ENCODE results near the gene STK16.

The STK16 gene

DNA sequence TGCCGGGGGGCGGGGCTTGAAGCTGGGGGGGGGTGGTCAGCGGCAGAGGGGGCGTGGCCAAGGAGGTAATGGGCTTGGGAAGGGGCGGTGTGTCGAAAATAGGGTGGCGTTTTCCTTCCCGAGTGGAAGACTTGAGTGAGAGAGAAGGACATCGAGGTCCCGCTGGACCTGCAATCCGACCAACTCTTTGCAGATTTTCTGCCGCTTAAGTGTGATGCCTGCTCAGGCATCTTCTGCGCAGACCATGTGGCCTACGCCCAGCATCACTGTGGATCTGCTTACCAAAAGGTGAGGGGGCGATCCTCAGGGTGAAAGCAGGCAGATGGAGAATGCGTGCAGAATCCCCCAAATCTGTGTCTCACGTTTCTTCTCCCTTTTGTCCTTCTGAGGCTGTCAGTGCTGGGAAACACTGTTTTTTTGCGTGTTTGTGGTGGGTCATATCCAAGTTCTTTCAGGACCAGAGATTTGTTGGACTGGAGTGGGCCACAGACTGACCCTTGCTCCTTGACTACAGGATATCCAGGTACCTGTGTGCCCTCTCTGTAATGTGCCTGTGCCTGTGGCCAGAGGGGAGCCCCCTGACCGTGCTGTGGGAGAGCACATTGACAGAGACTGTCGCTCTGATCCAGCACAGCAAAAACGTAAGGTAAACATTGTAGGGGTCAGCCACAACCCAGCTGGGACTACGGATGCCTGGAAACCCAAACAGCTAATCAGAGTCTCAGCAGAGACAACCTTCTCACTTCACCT lies 38.0 kb upstream of the STK16 start:
- WGBS: 30% methylated on average over 22 of the region's 22 CpGs
- Histone ChIP-seq H3K36me3 (ENCODE audit: insufficient read depth, low read length) (peaks cover 35% of the 10 kb centered on the region), H3K27ac (ENCODE audit: low read depth, low read length) (peak overlapping the region; percentile 86; the same call in 1 of the 2 replicates), H3K27me3 (ENCODE audit: insufficient read depth, low read length) (no peaks in the 10 kb centered on the region), H3K9me3 (ENCODE audit: insufficient read depth, low read depth, low read length) (no peaks in the 10 kb centered on the region), H3K4me3 (ENCODE audit: low read length) (peak overlapping the region; percentile 69), H3K4me1 (ENCODE audit: insufficient read depth, low read length) (0 out of 2 replicates have a peak, but pooled peaks cover 3% of the 10 kb centered on the region), H3K9ac (ENCODE audit: low read depth, low read length) (peak overlapping the region; percentile 44)

DNA sequence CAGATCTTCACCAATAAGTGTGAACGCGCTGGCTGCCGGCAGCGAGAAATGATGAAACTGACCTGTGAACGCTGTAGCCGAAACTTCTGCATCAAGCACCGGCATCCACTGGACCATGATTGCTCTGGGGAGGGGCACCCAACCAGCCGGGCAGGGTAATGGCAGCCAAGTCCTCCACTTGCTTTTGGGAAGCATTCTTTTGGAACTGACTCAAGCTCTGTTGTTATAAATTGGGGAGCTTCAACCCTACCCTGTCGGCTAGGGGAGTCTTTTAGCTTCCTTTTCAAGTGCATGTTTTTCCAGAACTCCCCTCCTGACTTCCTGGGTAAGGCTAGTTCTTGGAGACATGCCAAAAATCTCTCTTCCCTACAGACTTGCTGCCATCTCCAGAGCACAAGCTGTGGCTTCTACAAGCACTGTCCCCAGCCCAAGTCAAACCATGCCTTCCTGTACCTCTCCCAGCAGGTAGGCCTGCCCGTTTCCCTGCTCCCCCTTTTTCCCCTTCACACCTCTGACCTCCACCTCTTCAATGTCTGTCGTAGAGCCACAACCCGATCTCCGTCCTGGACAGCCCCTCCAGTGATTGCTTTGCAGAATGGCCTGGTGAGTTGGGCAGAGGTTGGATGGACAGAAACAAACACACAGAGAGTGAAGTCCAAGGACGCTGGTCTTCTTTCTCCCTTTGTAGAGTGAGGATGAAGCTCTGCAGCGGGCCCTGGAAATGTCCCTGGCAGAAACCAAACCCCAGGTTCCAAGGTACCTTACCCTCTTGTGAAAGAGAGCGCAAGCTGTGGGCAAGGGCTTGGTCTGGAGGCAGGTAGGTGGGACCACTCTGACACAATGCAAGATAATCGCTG lies 37.2 kb upstream of the STK16 start:
- Histone ChIP-seq H3K9ac (ENCODE audit: low read depth, low read length) (no peak overlapping the region), H3K4me3 (ENCODE audit: low read length) (no peak overlapping the region), H3K9me3 (ENCODE audit: insufficient read depth, low read depth, low read length) (no peaks in the 10 kb centered on the region), H3K27ac (ENCODE audit: low read depth, low read length) (no peak overlapping the region), H3K4me1 (ENCODE audit: insufficient read depth, low read length) (0 out of 2 replicates have a peak, but pooled peaks cover 3% of the 10 kb centered on the region), H3K27me3 (ENCODE audit: insufficient read depth, low read length) (no peaks in the 10 kb centered on the region), H3K36me3 (ENCODE audit: insufficient read depth, low read length) (peaks cover 43% of the 10 kb centered on the region)
- 92% methylated on average over 17 of the region's 17 CpGs for WGBS

DNA sequence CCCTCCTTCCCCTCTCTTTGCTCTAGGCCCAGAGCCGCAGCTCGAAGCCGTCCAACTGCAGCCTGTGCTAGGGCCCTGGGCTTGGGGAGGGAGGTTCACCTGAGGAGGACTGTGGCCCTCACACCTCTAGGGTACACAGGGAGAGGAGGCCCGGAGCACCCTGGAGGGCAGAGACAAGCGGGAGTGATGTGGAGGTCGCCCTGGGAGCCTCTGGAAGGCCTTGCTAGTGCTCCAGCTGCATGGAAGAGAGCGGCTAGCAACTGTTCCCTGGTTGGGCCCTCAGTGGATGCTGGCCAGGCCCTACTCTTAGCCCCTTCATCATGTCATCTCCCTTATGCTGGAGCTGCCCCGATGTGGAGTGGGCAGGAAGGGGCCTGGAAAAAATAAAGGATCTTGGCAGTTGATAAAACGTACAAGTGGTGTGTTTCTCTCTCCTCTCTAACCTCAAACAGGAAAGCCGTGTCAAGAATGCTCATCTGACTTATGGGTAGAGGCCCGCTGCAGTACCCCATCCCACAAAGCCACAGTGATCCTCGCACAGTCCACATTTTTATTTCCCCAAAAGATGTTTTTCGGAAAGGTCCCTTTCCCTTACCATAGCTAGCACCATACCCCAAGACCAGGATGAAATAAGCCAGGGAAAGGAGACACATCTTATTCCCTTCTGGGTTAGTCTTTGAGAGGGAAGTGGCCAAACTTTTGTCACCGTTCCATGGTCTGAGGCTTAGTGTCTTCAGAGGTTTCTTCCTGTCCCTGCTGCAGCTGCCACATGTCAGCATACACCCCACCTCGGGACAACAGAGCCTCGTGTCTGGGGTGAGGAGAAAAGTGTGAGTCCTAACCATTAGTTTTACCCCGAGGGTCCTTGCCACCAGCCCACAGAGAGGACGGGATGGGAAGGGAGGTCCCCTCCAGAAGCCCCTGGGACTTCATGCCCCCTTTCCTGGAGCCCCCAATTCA lies 35.8 kb upstream of the STK16 start:
- WGBS: 95% methylated on average over 17 of the region's 18 CpGs
- H3K9me3 ChIP-seq (ENCODE audit: insufficient read depth, low read depth, low read length): no peaks in the 10 kb centered on the region
- H3K4me1 ChIP-seq (ENCODE audit: insufficient read depth, low read length): 0 out of 2 replicates have a peak, but pooled peaks cover 3% of the 10 kb centered on the region
- no peak overlapping the region for H3K9ac ChIP-seq (ENCODE audit: low read depth, low read length)
- H3K27ac ChIP-seq (ENCODE audit: low read depth, low read length): no peak overlapping the region
- H3K27me3 ChIP-seq (ENCODE audit: insufficient read depth, low read length): no peaks in the 10 kb centered on the region
- no peak overlapping the region for H3K4me3 ChIP-seq (ENCODE audit: low read length)
- H3K36me3 ChIP-seq (ENCODE audit: insufficient read depth, low read length): peaks cover 57% of the 10 kb centered on the region

DNA sequence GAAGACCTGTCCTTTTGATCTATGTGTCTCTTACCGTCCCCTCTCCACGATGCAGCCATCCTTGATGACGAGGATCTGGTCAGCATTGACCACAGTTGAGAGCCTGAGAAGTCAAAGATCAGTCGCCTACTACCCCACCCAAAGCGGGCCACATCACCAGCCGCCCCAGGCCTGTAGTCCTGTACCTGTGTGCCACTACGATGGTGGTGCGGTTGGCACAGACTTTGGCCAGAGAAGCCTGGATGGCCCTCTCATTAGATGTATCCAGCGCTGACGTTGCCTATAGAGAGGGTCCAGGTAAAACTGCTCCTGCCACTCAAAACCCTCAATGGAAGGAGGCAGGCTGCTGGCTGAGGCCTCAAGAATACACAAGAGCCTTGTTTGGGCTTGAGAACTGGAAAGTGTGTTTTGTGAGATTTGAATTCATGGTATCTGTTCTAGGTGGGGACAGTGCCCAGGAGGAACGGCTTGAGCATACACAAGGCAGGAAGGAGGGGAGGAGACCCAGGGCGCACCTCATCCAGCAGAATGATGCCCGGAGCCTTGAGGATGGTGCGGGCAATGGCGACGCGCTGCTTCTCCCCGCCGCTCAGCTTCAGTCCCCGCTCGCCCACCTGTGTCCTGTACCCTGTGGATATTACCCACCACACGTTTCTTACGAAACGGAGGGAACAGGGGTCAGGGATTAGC lies 34.9 kb upstream of the STK16 start:
- no peak overlapping the region for H3K9ac ChIP-seq (ENCODE audit: low read depth, low read length)
- WGBS: 95% methylated on average over 24 of the region's 24 CpGs
- H3K27me3 ChIP-seq (ENCODE audit: insufficient read depth, low read length): no peaks in the 10 kb centered on the region
- H3K4me3 ChIP-seq (ENCODE audit: low read length): no peak overlapping the region
- H3K36me3 ChIP-seq (ENCODE audit: insufficient read depth, low read length): peaks cover 65% of the 10 kb centered on the region
- 0 out of 2 replicates have a peak, but pooled peaks cover 3% of the 10 kb centered on the region for H3K4me1 ChIP-seq (ENCODE audit: insufficient read depth, low read length)
- H3K9me3 ChIP-seq (ENCODE audit: insufficient read depth, low read depth, low read length): no peaks in the 10 kb centered on the region
- no peak overlapping the region for H3K27ac ChIP-seq (ENCODE audit: low read depth, low read length)

DNA sequence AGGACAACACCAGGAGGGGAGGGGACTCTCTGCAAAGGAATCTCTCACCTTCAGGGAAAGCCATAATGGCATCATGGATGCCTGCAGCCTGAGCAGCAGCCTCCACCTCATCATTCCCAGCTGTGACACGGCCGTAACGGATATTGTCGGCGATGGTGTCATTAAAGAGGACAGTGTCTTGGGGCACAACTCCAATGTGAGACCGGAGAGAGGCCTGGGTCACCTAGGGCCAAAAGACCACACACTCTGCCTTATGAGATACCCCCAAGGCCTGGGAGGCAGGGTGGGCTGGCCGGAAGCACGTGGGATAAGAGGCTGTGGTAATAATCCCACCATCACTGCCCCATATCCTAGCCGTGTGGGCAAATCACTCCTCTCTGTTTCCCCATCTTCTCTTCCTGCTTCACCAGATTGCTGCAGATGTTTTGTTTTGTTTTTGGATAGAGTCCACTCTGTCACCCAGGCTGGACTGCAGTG lies 34.4 kb upstream of the STK16 start:
- H3K4me1 ChIP-seq (ENCODE audit: insufficient read depth, low read length): 0 out of 2 replicates have a peak, but pooled peaks cover 3% of the 10 kb centered on the region
- 92% methylated on average over 9 of the region's 9 CpGs for WGBS

DNA sequence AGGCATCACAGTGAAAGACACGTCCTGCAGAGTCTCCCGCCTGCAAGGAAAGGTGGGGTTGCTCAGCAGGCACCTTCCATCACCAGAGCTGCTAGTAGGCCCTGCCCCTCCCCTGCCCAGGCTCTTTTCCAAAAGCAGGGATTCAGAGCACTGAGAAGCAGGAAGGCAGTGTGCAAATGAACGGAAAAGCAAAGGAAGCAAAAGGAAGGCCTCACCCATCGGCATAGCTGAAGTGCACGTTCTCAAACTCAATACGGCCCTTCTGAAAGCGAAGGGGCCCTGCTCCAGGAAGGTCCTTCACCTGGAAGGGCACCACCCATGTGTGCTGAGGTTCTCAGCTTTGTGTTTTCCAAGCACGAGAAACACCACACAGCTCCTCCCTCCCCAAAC lies 32.3 kb upstream of the STK16 start:
- H3K36me3 ChIP-seq (ENCODE audit: insufficient read depth, low read length): peaks cover 64% of the 10 kb centered on the region
- H3K9me3 ChIP-seq (ENCODE audit: insufficient read depth, low read depth, low read length): no peaks in the 10 kb centered on the region
- H3K4me3 ChIP-seq (ENCODE audit: low read length): no peak overlapping the region
- H3K4me1 ChIP-seq (ENCODE audit: insufficient read depth, low read length): peaks cover 6% of the 10 kb centered on the region
- H3K27ac ChIP-seq (ENCODE audit: low read depth, low read length): no peak overlapping the region
- 95% methylated on average over 8 of the region's 8 CpGs for WGBS
- no peak overlapping the region for H3K9ac ChIP-seq (ENCODE audit: low read depth, low read length)
- H3K27me3 ChIP-seq (ENCODE audit: insufficient read depth, low read length): no peaks in the 10 kb centered on the region

More for the DNA sequence above, 34.4 kb upstream of the STK16 start:
- Histone ChIP-seq H3K4me3 (ENCODE audit: low read length) (no peak overlapping the region), H3K36me3 (ENCODE audit: insufficient read depth, low read length) (peaks cover 66% of the 10 kb centered on the region), H3K9me3 (ENCODE audit: insufficient read depth, low read depth, low read length) (no peaks in the 10 kb centered on the region), H3K27ac (ENCODE audit: low read depth, low read length) (no peak overlapping the region), H3K27me3 (ENCODE audit: insufficient read depth, low read length) (no peaks in the 10 kb centered on the region), H3K9ac (ENCODE audit: low read depth, low read length) (no peak overlapping the region)

DNA sequence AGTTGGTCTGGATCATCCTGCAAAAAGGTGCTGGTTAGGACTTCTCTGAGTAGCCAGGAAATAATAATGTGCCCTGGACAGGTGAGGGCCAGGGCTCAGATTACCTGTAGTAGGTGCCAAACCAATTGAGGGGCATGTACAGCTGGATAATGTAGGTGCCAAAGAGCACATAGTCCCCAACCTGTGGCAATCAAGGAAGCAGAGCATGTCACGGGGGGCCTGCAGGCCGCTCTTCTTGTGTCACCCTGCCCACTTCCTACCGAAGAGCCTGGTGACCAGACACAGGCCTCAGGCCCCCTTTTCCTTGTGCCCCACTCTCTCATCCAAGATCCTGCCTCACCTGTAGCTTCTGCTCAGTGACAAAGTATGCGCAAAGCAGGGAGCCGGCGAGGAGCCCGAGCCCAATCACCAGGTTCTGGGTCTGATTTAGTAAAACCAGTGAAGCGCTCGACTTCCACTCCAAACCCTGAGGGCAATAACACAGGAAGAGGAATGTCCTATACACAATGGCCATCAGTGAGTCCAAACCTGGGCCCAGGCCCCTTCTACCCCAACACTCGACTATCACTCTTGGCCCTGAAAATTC lies 31.7 kb upstream of the STK16 start:
- Histone ChIP-seq H3K36me3 (ENCODE audit: insufficient read depth, low read length) (peaks cover 58% of the 10 kb centered on the region), H3K9me3 (ENCODE audit: insufficient read depth, low read depth, low read length) (no peaks in the 10 kb centered on the region), H3K27me3 (ENCODE audit: insufficient read depth, low read length) (no peaks in the 10 kb centered on the region), H3K4me3 (ENCODE audit: low read length) (no peak overlapping the region), H3K4me1 (ENCODE audit: insufficient read depth, low read length) (peaks cover 7% of the 10 kb centered on the region), H3K27ac (ENCODE audit: low read depth, low read length) (no peak overlapping the region), H3K9ac (ENCODE audit: low read depth, low read length) (no peak overlapping the region)
- 97% methylated on average over 10 of the region's 10 CpGs for WGBS

DNA sequence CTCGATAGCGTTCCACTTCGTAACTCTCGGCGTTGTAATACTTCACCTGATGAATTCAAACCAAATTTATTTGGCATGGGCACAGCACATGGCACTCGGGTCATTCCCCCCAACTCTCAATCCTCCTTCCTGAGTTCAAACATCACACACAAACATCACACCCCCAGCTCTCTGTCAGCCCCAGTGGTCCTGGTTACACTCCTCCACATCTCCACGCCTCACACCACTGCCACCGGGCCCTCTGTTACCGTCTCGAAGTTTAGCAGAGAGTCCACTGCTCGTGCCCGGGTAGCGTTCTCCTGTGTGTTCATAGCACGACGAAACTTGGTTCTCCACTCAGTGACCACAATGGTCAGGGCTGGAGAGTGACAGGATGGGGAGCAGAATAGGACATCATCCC lies 31.1 kb upstream of the STK16 start:
- 96% methylated on average over 15 of the region's 15 CpGs for WGBS
- Histone ChIP-seq H3K9me3 (ENCODE audit: insufficient read depth, low read depth, low read length) (no peaks in the 10 kb centered on the region), H3K4me1 (ENCODE audit: insufficient read depth, low read length) (peaks cover 7% of the 10 kb centered on the region), H3K27me3 (ENCODE audit: insufficient read depth, low read length) (no peaks in the 10 kb centered on the region), H3K4me3 (ENCODE audit: low read length) (no peak overlapping the region), H3K9ac (ENCODE audit: low read depth, low read length) (no peak overlapping the region), H3K36me3 (ENCODE audit: insufficient read depth, low read length) (peaks cover 53% of the 10 kb centered on the region), H3K27ac (ENCODE audit: low read depth, low read length) (no peak overlapping the region)

DNA sequence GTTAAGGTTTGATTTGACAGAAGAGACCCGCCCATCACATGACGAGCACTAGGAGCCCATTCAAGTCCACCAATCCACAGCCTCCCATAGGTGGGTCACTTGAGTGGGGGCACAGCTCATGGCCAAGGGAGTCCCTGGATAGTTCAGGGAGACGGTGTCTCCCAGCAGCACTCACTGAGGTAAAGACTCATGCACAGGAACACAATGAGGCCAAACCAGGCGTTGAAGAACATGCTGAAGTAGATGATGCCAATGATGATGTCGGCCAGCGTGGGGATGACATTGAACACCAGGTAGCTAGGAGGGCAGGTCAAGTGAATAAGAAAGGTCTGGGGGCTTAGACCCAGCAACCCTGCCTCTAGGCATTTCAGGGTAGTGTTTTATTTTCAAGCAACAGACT lies 30.5 kb upstream of the STK16 start:
- Histone ChIP-seq H3K27me3 (ENCODE audit: insufficient read depth, low read length) (no peaks in the 10 kb centered on the region), H3K4me3 (ENCODE audit: low read length) (no peak overlapping the region), H3K9ac (ENCODE audit: low read depth, low read length) (no peak overlapping the region), H3K9me3 (ENCODE audit: insufficient read depth, low read depth, low read length) (no peaks in the 10 kb centered on the region), H3K4me1 (ENCODE audit: insufficient read depth, low read length) (peaks cover 7% of the 10 kb centered on the region), H3K36me3 (ENCODE audit: insufficient read depth, low read length) (peaks cover 49% of the 10 kb centered on the region), H3K27ac (ENCODE audit: low read depth, low read length) (no peak overlapping the region)
- WGBS: 95% methylated on average over 6 of the region's 6 CpGs

Data from HUES64 (cell line).